GM12875 (cell line): ENCODE data around the gene SFMBT1.

Experiments used
- H3K4me3 ChIP-seq: one replicate; pipeline ENCODE4 v1.5.1; 2011; ENCODE audit warnings: low read depth, low read length, control low read depth
- CTCF ChIP-seq: IDR thresholded peaks from 2 replicates; pipeline ENCODE4 v1.5.1; 2011; ENCODE audit warnings: low read depth, mild to moderate bottlenecking, control low read depth, inconsistent platforms, low read length, moderate library complexity, borderline replicate concordance; ENCODE audit not compliant: insufficient read depth

Gene SFMBT1

DNA sequence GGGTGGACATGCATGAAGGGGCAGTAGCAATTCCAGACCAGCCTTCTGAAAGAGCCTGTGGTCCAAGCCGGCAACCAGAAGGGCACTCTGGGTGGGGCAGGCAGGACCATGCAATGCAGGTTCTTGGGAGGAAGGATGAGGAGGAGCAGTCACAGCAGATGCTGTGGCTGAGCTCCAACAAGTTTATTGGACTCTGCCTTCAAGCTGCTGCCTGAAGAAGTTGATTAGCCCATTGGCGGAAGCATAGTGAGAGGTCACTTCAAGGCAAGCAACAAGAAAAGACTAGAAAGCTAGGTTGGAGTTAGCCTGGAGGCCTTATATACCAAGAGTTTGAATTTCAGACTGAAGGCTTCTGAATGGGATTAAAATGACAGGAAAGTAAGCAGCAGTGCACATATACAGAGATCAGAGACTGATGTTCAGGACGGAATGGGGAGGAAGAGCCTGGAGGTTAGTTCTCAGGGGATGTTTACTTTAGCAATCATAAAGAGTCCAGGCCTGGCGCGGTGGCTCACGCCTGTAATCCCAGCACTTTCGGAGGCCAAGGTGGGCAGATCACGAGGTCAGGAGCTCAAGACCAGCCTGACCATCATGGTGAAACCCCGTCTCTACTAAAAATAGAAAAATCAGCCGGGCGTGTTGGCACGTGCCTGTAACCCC lies 39.9 kb downstream of the SFMBT1 start:
- no peak for TF ChIP-seq CTCF
- no peak overlapping the region for H3K4me3 ChIP-seq

DNA sequence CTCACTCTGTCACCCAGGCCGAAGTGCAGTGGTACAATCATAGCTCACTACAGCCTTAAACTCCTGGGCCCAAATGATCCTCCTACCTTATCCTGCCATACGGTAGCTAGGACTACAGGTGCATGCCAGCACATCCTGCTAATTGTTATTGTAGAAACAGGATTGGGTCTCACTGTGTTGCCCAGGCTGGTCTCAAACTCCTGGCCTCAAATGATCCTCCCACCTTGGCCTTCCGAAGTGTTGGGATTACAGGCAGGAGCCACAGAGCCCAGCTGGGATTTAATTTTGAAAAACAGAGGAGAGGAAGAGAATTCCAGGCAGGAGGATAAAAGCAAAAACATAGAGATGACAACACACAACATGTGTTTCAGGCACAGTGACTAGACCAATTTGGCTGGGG lies 40.5 kb downstream of the SFMBT1 start:
- no peak overlapping the region for H3K4me3 ChIP-seq
- TF ChIP-seq CTCF, result no peak

DNA sequence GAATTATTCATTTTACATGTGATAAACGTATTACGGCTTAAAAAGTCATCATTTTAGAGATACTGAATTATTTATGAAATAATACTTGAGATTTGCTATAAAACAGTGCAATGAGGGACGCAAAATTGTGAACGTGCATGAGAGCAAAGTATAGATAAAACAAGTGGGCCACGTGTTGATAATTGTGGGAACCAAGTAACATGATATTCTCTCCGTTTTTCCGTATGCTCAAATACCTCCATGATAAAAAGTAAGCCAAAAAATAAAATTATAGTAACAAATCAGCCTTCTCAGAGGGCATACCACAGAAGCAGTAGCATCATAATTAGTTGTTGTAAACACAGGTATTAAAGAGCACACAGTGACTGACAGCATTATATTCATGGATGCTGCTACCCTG lies 42.6 kb downstream of the SFMBT1 start:
- TF ChIP-seq CTCF, result no peak
- H3K4me3 ChIP-seq, result no peak overlapping the region

DNA sequence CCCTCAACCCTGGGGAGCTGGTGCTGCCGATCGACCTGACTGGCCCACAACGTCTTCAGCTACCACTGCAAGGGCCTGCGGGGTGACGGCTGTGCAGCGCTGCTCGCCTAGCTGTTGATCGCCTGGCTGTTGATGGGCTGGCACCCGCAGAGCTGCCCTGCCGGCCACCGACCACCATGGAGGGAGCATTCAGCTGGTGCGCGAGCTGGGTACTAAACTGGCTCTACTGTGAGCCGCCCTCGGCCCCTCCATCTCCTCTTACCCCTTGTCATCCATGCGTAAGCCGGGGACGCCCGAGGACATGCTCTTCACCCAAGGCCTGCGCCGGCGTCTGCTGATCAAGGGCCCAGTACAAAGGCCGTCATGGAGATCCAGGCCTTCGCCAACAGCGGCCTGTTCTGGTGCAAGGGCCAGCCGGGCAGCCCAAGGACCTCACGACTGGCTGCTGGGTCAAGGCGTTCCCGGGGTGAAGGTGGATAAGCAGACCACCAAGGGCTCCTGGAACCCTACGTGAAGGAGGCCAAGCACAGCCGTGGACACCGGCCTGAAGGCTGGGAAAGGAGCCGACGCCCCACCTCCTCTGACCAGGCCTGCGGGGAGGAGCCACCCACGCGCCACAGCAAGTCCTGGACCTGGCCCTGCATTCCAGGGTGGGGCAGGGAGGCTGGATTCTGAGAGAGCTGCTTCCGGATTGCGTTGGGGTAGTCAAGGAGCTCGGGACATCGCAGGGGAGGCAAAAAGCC lies 46.9 kb downstream of the SFMBT1 start:
- H3K4me3 ChIP-seq, result no peak overlapping the region
- TF ChIP-seq CTCF, result no peak

DNA sequence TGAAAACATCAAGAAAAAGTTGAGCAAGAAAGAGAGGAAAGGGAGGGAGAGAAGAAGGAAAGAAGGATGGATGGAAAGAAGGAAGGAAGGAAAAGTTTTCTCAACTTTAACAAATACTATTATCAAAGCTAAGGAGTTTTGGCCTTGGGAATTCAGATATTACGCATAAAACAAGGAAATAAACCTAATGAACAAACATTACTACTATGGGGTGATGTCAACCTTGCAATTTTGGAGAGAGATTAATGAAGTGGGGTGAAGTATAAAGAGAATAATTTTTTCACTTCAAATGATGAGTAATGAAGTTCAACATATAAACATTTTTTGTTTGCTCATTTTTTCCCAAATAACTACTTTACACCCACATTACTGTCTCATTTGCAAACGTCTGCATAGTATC lies 55.2 kb downstream of the SFMBT1 start:
- no peak for TF ChIP-seq CTCF
- H3K4me3 ChIP-seq, result no peak overlapping the region

GRCh38 chr3:52986938-52987337 lies 58.9 kb downstream of the SFMBT1 start:
- TF ChIP-seq CTCF, result peak; percentile 28; the same call in 1 of the 2 replicates
- H3K4me3 ChIP-seq, result no peak overlapping the region

- no peak for TF ChIP-seq CTCF
- no peak overlapping the region for H3K4me3 ChIP-seq
These were observed 59.8 kb downstream of the SFMBT1 start for GRCh38 chr3:52986049-52986448.
